Activated T-cell treated with anti-CD3 and anti-CD28 coated beads, Interleukin-2, amount 50 U/mL, for 1 hour (primary cell): ENCODE measurements around the gene ZNG1C.
"Not testable (repeated sequence)": the region's sequence is repeated elsewhere in the genome, so short reads cannot be mapped to it uniquely, and the experiment has no call there.

Source experiments
- DNase-seq: peaks from one replicate; pipeline ENCODE4 v3.0.0-alpha.2; 2020

Gene ZNG1C

GRCh38 chr9:68241683-68242082, at the start of gene ZNG1C:
TSS of gene ZNG1C (plus strand) at chr9:68241983. CDS start at chr9:68242032, 49 bp downstream.
- not testable (repeated sequence) for DNase-seq

GRCh38 chr9:68242437-68242836, 654 bp downstream of the ZNG1C start:
- not testable (repeated sequence) for DNase-seq

- DNase-seq, result not testable (repeated sequence)
Observed at GRCh38 chr9:68281041-68281440, 39.3 kb downstream of the ZNG1C start.

- not testable (repeated sequence) for DNase-seq
Observed at GRCh38 chr9:68302567-68302966, 60.8 kb downstream of the ZNG1C start, which contains the start of gene FOXD4L3. TSS of gene FOXD4L3 (plus strand) at chr9:68302867. CDS start at chr9:68302952, 85 bp downstream.

GRCh38 chr9:68303771-68304170, 62.0 kb downstream of the ZNG1C start:
- DNase-seq, result not testable (repeated sequence)

- not testable (repeated sequence) for DNase-seq
Observed at GRCh38 chr9:68304212-68304611, 62.4 kb downstream of the ZNG1C start.

GRCh38 chr9:68304777-68305176, 63.0 kb downstream of the ZNG1C start:
- not testable (repeated sequence) for DNase-seq

- DNase-seq, result not testable (repeated sequence)
Observed at GRCh38 chr9:68305680-68306285, 64.0 kb downstream of the ZNG1C start.

GRCh38 chr9:68306391-68306964, 64.7 kb downstream of the ZNG1C start:
- DNase-seq, result not testable (repeated sequence)

- not testable (repeated sequence) for DNase-seq
Observed at GRCh38 chr9:68307127-68307526, 65.3 kb downstream of the ZNG1C start.

GRCh38 chr9:68307654-68308053, 65.9 kb downstream of the ZNG1C start:
- not testable (repeated sequence) for DNase-seq

- not testable (repeated sequence) for DNase-seq
Observed at GRCh38 chr9:68311208-68311607, 69.4 kb downstream of the ZNG1C start.

GRCh38 chr9:68318209-68318608, 76.4 kb downstream of the ZNG1C start:
- not testable (repeated sequence) for DNase-seq

- DNase-seq, result not testable (repeated sequence)
Observed at GRCh38 chr9:68323749-68324148, 82.0 kb downstream of the ZNG1C start.

- not testable (repeated sequence) for DNase-seq
Observed at GRCh38 chr9:68324518-68324917, 82.7 kb downstream of the ZNG1C start.

- DNase-seq, result not testable (repeated sequence)
Observed at GRCh38 chr9:68329106-68329505, 87.3 kb downstream of the ZNG1C start.

- not testable (repeated sequence) for DNase-seq
Observed at GRCh38 chr9:68330531-68331173, 88.9 kb downstream of the ZNG1C start.

- not testable (repeated sequence) for DNase-seq
Observed at GRCh38 chr9:68332122-68332521, 90.3 kb downstream of the ZNG1C start.

GRCh38 chr9:68335935-68336334, 94.2 kb downstream of the ZNG1C start:
- DNase-seq, result not testable (repeated sequence)

GRCh38 chr9:68336639-68337339, 95.0 kb downstream of the ZNG1C start:
- not testable (repeated sequence) for DNase-seq

- not testable (repeated sequence) for DNase-seq
Observed at GRCh38 chr9:68338000-68338399, 96.2 kb downstream of the ZNG1C start.

- not testable (repeated sequence) for DNase-seq
Observed at GRCh38 chr9:68342265-68343025, 100.7 kb downstream of the ZNG1C start.
